ENCODE results near the gene ABCA13.
A peak's percentile ranks its signal among the peaks of the same experiment; 100 is the strongest.

Gene ABCA13

GRCh38 chr7:48298779-48299178 lies 127.5 kb downstream of the ABCA13 start:
- peak overlapping the region in 10 of 11 experiments; percentile 13 to 62 (median 28); a peak in 16 of 22 replicates for H3K4me2 ChIP-seq
- no peaks in the 10 kb centered on the region for H3K36me3 ChIP-seq
- no peak for TF ChIP-seq Cebpa-rat (IDR thresholded peaks at IDR 0.05)
- H3K9ac ChIP-seq = 0 out of 22 replicates have a peak overlapping the region, but pooled peaks of 1 of the 11 experiments have one; percentile 13
- peaks cover 8 to 22% (median 11%) of the 10 kb centered on the region in 10 experiments; a peak in 17 of 20 replicates for H3K4me1 ChIP-seq
- no peaks in the 10 kb centered on the region for H4K20me1 ChIP-seq
- H3K9me3 ChIP-seq (replicated peaks in 1 of 11) = peaks cover 0 to 14% (median 8%) of the 10 kb centered on the region in 11 experiments; a peak in 7 of 22 replicates
- no peaks in the 10 kb centered on the region for H3K27me3 ChIP-seq
- H3K4me3 ChIP-seq = no peak overlapping the region
- H3K27ac ChIP-seq = peak overlapping the region in 3 of 11 experiments; percentile 26 to 40 (median 34); a peak in 4 of 22 replicates

- Histone ChIP-seq H3K4me1 (peaks cover 8 to 22% (median 11%) of the 10 kb centered on the region in 10 experiments; a peak in 17 of 20 replicates), H3K9ac (no peak overlapping the region), H3K36me3 (no peaks in the 10 kb centered on the region), H3K27me3 (no peaks in the 10 kb centered on the region), H4K20me1 (no peaks in the 10 kb centered on the region), H3K4me3 (no peak overlapping the region), H3K9me3 (replicated peaks in 1 of 11) (peaks cover 0 to 14% (median 8%) of the 10 kb centered on the region in 11 experiments; a peak in 7 of 22 replicates), H3K27ac (peak overlapping the region in 3 of 11 experiments; percentile 8 to 37 (median 26); a peak in 2 of 22 replicates), H3K4me2 (peak overlapping the region in 3 of 11 experiments; percentile 30 to 38 (median 37); a peak in 1 of 22 replicates)
- no peak for TF ChIP-seq Cebpa-rat (IDR thresholded peaks at IDR 0.05)
Measured at GRCh38 chr7:48299580-48300169, 128.4 kb downstream of the ABCA13 start.

GRCh38 chr7:48300301-48300700 lies 129.0 kb downstream of the ABCA13 start:
- Histone ChIP-seq H3K27me3 (no peaks in the 10 kb centered on the region), H3K4me2 (no peak overlapping the region), H3K27ac (no peak overlapping the region), H3K9me3 (replicated peaks in 1 of 11) (peaks cover 0 to 14% (median 8%) of the 10 kb centered on the region in 11 experiments; a peak in 7 of 22 replicates), H4K20me1 (no peaks in the 10 kb centered on the region), H3K4me1 (peaks cover 8 to 22% (median 11%) of the 10 kb centered on the region in 10 experiments; a peak in 17 of 20 replicates), H3K36me3 (no peaks in the 10 kb centered on the region), H3K9ac (no peak overlapping the region), H3K4me3 (no peak overlapping the region)
- no peak for TF ChIP-seq Cebpa-rat (IDR thresholded peaks at IDR 0.05)

GRCh38 chr7:48301201-48301600 lies 129.9 kb downstream of the ABCA13 start:
- Histone ChIP-seq H3K9me3 (replicated peaks in 1 of 11) (peaks cover 0 to 14% (median 8%) of the 10 kb centered on the region in 11 experiments; a peak in 7 of 22 replicates), H3K27ac (no peak overlapping the region), H3K27me3 (no peaks in the 10 kb centered on the region), H3K4me2 (no peak overlapping the region), H3K4me3 (no peak overlapping the region), H3K9ac (no peak overlapping the region), H4K20me1 (no peaks in the 10 kb centered on the region), H3K4me1 (peaks cover 8 to 22% (median 11%) of the 10 kb centered on the region in 10 experiments; a peak in 17 of 20 replicates), H3K36me3 (no peaks in the 10 kb centered on the region)
- TF ChIP-seq Cebpa-rat (IDR thresholded peaks at IDR 0.05) = no peak

GRCh38 chr7:48304641-48305040 lies 133.4 kb downstream of the ABCA13 start:
- Histone ChIP-seq H3K4me3 (no peak overlapping the region), H3K4me2 (peak overlapping the region in 1 of 11 experiments; percentile 16; a peak in 1 of 22 replicates), H3K4me1 (peaks cover 0 to 7% (median 0%) of the 10 kb centered on the region in 10 experiments; a peak in 1 of 20 replicates), H3K9me3 (replicated peaks in 1 of 11) (peaks cover 0 to 14% (median 8%) of the 10 kb centered on the region in 11 experiments; a peak in 7 of 22 replicates), H3K9ac (no peak overlapping the region), H3K27me3 (no peaks in the 10 kb centered on the region), H3K36me3 (no peaks in the 10 kb centered on the region), H4K20me1 (no peaks in the 10 kb centered on the region), H3K27ac (no peak overlapping the region)
- TF ChIP-seq Cebpa-rat (IDR thresholded peaks at IDR 0.05) = no peak

- peaks cover 0 to 14% (median 8%) of the 10 kb centered on the region in 11 experiments; a peak in 7 of 22 replicates for H3K9me3 ChIP-seq (replicated peaks in 1 of 11)
- TF ChIP-seq Cebpa-rat (IDR thresholded peaks at IDR 0.05) = no peak
- H3K4me3 ChIP-seq = no peak overlapping the region
- H3K27me3 ChIP-seq = no peaks in the 10 kb centered on the region
- H3K36me3 ChIP-seq = no peaks in the 10 kb centered on the region
- no peak overlapping the region for H3K4me2 ChIP-seq
- H3K4me1 ChIP-seq = 0 out of 20 replicates have a peak, but pooled peaks cover 0 to 6% (median 0%) of the 10 kb centered on the region in 10 experiments
- no peak overlapping the region for H3K9ac ChIP-seq
- no peak overlapping the region for H3K27ac ChIP-seq
- H4K20me1 ChIP-seq = no peaks in the 10 kb centered on the region
Measured at GRCh38 chr7:48305661-48306060, 134.4 kb downstream of the ABCA13 start.

- Histone ChIP-seq H3K4me2 (no peak overlapping the region), H3K27me3 (no peaks in the 10 kb centered on the region), H3K27ac (no peak overlapping the region), H3K36me3 (no peaks in the 10 kb centered on the region), H3K4me3 (no peak overlapping the region), H3K9ac (no peak overlapping the region), H4K20me1 (no peaks in the 10 kb centered on the region), H3K4me1 (0 out of 20 replicates have a peak, but pooled peaks cover 0 to 6% (median 0%) of the 10 kb centered on the region in 10 experiments), H3K9me3 (replicated peaks in 1 of 11) (peaks cover 0 to 14% (median 8%) of the 10 kb centered on the region in 11 experiments; a peak in 7 of 22 replicates)
- no peak for TF ChIP-seq Cebpa-rat (IDR thresholded peaks at IDR 0.05)
Measured at GRCh38 chr7:48307041-48307714, 135.9 kb downstream of the ABCA13 start.

- no peak for TF ChIP-seq Cebpa-rat (IDR thresholded peaks at IDR 0.05)
- Histone ChIP-seq H3K27me3 (no peaks in the 10 kb centered on the region), H3K4me2 (no peak overlapping the region), H4K20me1 (no peaks in the 10 kb centered on the region), H3K9me3 (replicated peaks in 1 of 11) (no peaks in the 10 kb centered on the region), H3K27ac (no peak overlapping the region), H3K4me3 (no peak overlapping the region), H3K9ac (no peak overlapping the region), H3K4me1 (0 out of 20 replicates have a peak, but pooled peaks cover 0 to 4% (median 0%) of the 10 kb centered on the region in 10 experiments), H3K36me3 (no peaks in the 10 kb centered on the region)
Measured at GRCh38 chr7:48309720-48310119, 138.5 kb downstream of the ABCA13 start.

- Histone ChIP-seq H3K36me3 (no peaks in the 10 kb centered on the region), H3K27ac (no peak overlapping the region), H3K4me3 (no peak overlapping the region), H4K20me1 (no peaks in the 10 kb centered on the region), H3K9ac (no peak overlapping the region), H3K4me2 (no peak overlapping the region), H3K4me1 (peaks cover 0 to 4% (median 2%) of the 10 kb centered on the region in 10 experiments; a peak in 8 of 20 replicates), H3K9me3 (replicated peaks in 1 of 11) (no peaks in the 10 kb centered on the region), H3K27me3 (no peaks in the 10 kb centered on the region)
- TF ChIP-seq Cebpa-rat (IDR thresholded peaks at IDR 0.05) = no peak
Measured at GRCh38 chr7:48311464-48312100, 140.3 kb downstream of the ABCA13 start.

All from BLaER1 treated with 17β-estradiol and CSF1 and Interleukin-3, amounts not matched to agents 10 nM and 100 nM (cell line).